ENCODE measurements around the gene CMPK1.
"Not testable (repeated sequence)": the region's sequence is repeated elsewhere in the genome, so short reads cannot be mapped to it uniquely, and the experiment has no call there.

- not testable (repeated sequence) for TF ChIP-seq CTCF (IDR thresholded peaks at IDR 0.05; ENCODE audit: poor library complexity); EZH2 (IDR thresholded peaks at IDR 0.05; ENCODE audit: borderline replicate concordance)
These were observed 38.7 kb upstream of the CMPK1 start for GRCh38 chr1:47294863-47295262.

All from hepatocyte (in vitro differentiated cells).